ENCODE measurements around the gene HRNR. TPM values are rescaled to one million over a fixed set of nuclear protein-coding genes. Genes with fewer than 3 reads are reported as not detected.

Gene HRNR
- polyA plus RNA-seq, 2 of the 4 experiments (the other 2 are of a cell fraction) = not detected

DNA sequence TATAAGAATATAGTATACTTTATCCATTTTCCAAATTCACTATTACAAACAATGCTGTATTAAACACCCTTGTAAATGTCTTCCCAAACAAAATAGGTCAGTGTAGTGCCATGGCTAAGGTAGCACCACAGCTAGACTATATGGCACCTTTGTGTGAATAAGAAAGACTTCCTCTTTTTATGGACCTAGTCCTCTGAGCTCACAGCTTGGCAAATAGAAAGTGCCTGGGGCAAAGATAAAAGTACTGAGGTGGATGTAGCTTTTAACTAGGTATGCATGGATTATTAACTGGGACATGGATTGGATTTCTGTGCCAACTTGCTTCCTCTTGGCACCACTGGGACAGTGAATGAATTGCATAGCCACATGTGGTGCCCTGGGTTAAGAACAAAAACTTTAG, 25.0 kb downstream of the HRNR start:
- Histone ChIP-seq H3K4me3 (no peak overlapping the region), H3K27ac (no peak overlapping the region), H3K4me2 (no peak overlapping the region), H3K9me3 (no peaks in the 10 kb centered on the region), H3K4me1 (no peaks in the 10 kb centered on the region)
- DNase-seq (ENCODE audit: low read depth in 1 of 2, low spot score in 1 of 2) = no peak
- TF ChIP-seq MAZ (IDR thresholded peaks at IDR 0.05; ENCODE audit: borderline replicate concordance, low read depth, low read length) = no peak
- no peak for TF ChIP-seq EHMT2 (IDR thresholded peaks at IDR 0.05; ENCODE audit: low read depth)
- TF ChIP-seq, protein P1, sequence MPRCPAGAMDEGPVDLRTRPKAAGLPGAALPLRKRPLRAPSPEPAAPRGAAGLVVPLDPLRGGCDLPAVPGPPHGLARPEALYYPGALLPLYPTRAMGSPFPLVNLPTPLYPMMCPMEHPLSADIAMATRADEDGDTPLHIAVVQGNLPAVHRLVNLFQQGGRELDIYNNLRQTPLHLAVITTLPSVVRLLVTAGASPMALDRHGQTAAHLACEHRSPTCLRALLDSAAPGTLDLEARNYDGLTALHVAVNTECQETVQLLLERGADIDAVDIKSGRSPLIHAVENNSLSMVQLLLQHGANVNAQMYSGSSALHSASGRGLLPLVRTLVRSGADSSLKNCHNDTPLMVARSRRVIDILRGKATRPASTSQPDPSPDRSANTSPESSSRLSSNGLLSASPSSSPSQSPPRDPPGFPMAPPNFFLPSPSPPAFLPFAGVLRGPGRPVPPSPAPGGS (IDR thresholded peaks at IDR 0.05) = no peak
- TF ChIP-seq NFE2L2 (conservative IDR thresholded peaks at IDR 0.05; ENCODE audit: low read length) = no peak
- TF ChIP-seq, protein P2, sequence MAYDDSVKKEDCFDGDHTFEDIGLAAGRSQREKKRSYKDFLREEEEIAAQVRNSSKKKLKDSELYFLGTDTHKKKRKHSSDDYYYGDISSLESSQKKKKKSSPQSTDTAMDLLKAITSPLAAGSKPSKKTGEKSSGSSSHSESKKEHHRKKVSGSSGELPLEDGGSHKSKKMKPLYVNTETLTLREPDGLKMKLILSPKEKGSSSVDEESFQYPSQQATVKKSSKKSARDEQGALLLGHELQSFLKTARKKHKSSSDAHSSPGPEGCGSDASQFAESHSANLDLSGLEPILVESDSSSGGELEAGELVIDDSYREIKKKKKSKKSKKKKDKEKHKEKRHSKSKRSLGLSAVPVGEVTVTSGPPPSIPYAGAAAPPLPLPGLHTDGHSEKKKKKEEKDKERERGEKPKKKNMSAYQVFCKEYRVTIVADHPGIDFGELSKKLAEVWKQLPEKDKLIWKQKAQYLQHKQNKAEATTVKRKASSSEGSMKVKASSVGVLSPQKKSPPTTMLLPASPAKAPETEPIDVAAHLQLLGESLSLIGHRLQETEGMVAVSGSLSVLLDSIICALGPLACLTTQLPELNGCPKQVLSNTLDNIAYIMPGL (CRISPR knock-in tag; IDR thresholded peaks at IDR 0.05; ENCODE audit: borderline replicate concordance) = no peak
- no peak for TF ChIP-seq KDM5A (IDR thresholded peaks at IDR 0.05)
- TF ChIP-seq FOXS1 (CRISPR knock-in tag; IDR thresholded peaks at IDR 0.05) = no peak
- TF ChIP-seq HEYL (CRISPR knock-in tag; IDR thresholded peaks at IDR 0.05) = no peak
- TF ChIP-seq RFX5 (IDR thresholded peaks at IDR 0.05) = no peak
- TF ChIP-seq, protein P3, sequence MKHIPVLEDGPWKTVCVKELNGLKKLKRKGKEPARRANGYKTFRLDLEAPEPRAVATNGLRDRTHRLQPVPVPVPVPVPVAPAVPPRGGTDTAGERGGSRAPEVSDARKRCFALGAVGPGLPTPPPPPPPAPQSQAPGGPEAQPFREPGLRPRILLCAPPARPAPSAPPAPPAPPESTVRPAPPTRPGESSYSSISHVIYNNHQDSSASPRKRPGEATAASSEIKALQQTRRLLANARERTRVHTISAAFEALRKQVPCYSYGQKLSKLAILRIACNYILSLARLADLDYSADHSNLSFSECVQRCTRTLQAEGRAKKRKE (CRISPR knock-in tag; IDR thresholded peaks at IDR 0.05; ENCODE audit: low read depth) = no peak
- no peak for TF ChIP-seq ZNF302 (CRISPR knock-in tag; IDR thresholded peaks at IDR 0.05)
- no peak for TF ChIP-seq SMC3 (IDR thresholded peaks at IDR 0.05)
- ChIA-PET CTCF (interaction anchor here (1.4 kb wide), 1 partner anchor 259 kb away, joined by 5 read pairs; no protein-coding TSS in a partner anchor), POLR2A (no interaction called here)
- ATAC-seq = no peak
- no peak for FAIRE-seq

DNA sequence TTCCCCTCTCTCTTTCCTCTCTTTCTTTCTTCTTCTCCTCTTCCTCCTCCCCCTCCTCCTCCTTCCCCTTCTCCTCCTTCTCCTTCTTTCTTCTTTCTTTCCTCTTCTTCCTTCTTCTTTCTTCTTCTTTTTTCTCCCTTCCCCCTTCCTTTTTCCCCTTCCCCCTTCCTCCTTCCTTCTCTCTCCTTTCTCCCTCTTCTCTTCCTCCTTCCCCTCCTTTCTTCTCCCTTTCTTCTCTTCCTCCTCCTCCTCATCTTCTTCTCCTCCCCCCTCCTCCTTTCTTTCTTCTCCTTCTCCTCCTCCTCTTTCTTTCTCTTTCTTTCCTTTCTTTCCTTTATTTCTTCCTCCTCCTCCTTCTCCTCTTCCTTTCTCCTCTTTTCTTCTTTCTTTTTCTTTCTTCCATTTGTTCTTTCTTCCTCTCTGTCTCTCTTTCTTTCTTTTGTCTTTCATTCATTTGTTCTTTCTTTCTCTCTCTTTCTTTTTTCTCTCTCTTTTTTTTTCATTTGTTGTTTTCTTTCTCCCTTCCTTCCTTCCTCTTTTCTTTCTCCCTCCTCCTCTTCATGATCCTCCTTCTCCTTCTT, 26.5 kb downstream of the HRNR start:
- Histone ChIP-seq H3K27ac (no peak overlapping the region), H3K4me3 (no peak overlapping the region), H3K9me3 (no peaks in the 10 kb centered on the region), H3K4me2 (no peak overlapping the region), H3K4me1 (no peaks in the 10 kb centered on the region)
- no peak for FAIRE-seq
- TF ChIP-seq SREBF2 (IDR thresholded peaks at IDR 0.05) (no peak), MYC (IDR thresholded peaks at IDR 0.05; ENCODE audit: borderline replicate concordance, low read length) (no peak), CHD2 (IDR thresholded peaks at IDR 0.05; ENCODE audit: low read length, partially characterized antibody) (no peak), HEYL (CRISPR knock-in tag; IDR thresholded peaks at IDR 0.05) (no peak), EHMT2 (IDR thresholded peaks at IDR 0.05; ENCODE audit: low read depth) (no peak), NR3C1 (IDR thresholded peaks at IDR 0.05) (no peak), KDM1A (IDR thresholded peaks at IDR 0.05; ENCODE audit: low read depth) (no peak), CBX2 (IDR thresholded peaks at IDR 0.05; ENCODE audit: borderline replicate concordance, low read depth) (no peak), MAZ (IDR thresholded peaks at IDR 0.05; ENCODE audit: borderline replicate concordance, low read depth, low read length) (no peak), EHF (CRISPR knock-in tag; IDR thresholded peaks at IDR 0.05) (no peak), ZSCAN20 (CRISPR knock-in tag; IDR thresholded peaks at IDR 0.05) (no peak), HOXB5 (CRISPR knock-in tag; IDR thresholded peaks at IDR 0.05) (no peak), JUNB (IDR thresholded peaks at IDR 0.05) (no peak), RCOR1 (IDR thresholded peaks at IDR 0.05; ENCODE audit: low read depth, low read length) (no peak)
- TF ChIP-seq, protein P4, sequence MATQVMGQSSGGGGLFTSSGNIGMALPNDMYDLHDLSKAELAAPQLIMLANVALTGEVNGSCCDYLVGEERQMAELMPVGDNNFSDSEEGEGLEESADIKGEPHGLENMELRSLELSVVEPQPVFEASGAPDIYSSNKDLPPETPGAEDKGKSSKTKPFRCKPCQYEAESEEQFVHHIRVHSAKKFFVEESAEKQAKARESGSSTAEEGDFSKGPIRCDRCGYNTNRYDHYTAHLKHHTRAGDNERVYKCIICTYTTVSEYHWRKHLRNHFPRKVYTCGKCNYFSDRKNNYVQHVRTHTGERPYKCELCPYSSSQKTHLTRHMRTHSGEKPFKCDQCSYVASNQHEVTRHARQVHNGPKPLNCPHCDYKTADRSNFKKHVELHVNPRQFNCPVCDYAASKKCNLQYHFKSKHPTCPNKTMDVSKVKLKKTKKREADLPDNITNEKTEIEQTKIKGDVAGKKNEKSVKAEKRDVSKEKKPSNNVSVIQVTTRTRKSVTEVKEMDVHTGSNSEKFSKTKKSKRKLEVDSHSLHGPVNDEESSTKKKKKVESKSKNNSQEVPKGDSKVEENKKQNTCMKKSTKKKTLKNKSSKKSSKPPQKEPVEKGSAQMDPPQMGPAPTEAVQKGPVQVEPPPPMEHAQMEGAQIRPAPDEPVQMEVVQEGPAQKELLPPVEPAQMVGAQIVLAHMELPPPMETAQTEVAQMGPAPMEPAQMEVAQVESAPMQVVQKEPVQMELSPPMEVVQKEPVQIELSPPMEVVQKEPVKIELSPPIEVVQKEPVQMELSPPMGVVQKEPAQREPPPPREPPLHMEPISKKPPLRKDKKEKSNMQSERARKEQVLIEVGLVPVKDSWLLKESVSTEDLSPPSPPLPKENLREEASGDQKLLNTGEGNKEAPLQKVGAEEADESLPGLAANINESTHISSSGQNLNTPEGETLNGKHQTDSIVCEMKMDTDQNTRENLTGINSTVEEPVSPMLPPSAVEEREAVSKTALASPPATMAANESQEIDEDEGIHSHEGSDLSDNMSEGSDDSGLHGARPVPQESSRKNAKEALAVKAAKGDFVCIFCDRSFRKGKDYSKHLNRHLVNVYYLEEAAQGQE (IDR thresholded peaks at IDR 0.05) = no peak
- POLR2A ChIA-PET = no interaction called here
- no peak for ATAC-seq
- no peak for DNase-seq (ENCODE audit: low read depth in 1 of 2, low spot score in 1 of 2)
- CTCF ChIA-PET = interaction anchor here (0.7 to 2.3 kb wide), 3 partner anchors 8 to 243 kb away, joined by 3 to 8 read pairs (median 3); no protein-coding TSS in a partner anchor
